ENCODE results near the gene RBMS1. TPM values are rescaled to one million over a fixed set of nuclear protein-coding genes. Genes with fewer than 3 reads are reported as not detected.

RBMS1 gene
- total and polyA plus RNA-seq, 7 donors: 8.4 to 43.2 (median 24.1) TPM

DNA sequence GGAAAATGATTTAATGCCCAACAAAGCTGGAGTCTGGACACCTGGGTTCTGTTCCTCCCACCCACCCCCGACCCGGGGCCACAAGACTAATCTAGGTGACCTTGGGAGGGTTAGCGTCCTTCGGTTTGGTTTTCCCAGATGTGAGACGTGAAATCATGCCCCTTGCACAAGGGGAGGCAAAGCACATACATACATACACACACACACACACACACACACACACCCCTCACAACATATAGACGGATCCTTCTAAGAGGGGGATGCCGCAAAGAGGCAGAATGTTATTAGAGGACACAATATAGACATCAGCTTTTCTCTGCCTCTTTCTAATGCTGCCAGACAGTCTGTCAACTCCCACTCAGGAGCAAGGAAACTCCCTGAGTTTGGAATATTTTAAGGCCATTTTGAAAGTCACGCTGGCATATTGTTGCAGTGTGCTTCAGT is 616 bp upstream of the RBMS1 start:
- TF ChIP-seq, protein P1, sequence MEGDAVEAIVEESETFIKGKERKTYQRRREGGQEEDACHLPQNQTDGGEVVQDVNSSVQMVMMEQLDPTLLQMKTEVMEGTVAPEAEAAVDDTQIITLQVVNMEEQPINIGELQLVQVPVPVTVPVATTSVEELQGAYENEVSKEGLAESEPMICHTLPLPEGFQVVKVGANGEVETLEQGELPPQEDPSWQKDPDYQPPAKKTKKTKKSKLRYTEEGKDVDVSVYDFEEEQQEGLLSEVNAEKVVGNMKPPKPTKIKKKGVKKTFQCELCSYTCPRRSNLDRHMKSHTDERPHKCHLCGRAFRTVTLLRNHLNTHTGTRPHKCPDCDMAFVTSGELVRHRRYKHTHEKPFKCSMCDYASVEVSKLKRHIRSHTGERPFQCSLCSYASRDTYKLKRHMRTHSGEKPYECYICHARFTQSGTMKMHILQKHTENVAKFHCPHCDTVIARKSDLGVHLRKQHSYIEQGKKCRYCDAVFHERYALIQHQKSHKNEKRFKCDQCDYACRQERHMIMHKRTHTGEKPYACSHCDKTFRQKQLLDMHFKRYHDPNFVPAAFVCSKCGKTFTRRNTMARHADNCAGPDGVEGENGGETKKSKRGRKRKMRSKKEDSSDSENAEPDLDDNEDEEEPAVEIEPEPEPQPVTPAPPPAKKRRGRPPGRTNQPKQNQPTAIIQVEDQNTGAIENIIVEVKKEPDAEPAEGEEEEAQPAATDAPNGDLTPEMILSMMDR (IDR thresholded peaks at IDR 0.05): no peak
- ATAC-seq: no peak
- DNase-seq: no peak
- WGBS, 3 donors: 23 to 28% (median 23%) methylated on average over 8 of the region's 8 CpGs
- no peaks in the 10 kb centered on the region for H3K36me3 ChIP-seq (ENCODE audit: insufficient read depth in 1 of 2, low read depth in 1 of 2)
- H3K4me3 ChIP-seq: peak overlapping the region; percentile 87
- peaks cover 14% of the 10 kb centered on the region for H3K4me1 ChIP-seq
- H3K27me3 ChIP-seq (ENCODE audit: insufficient read depth in 3 of 3, low read length in 2 of 3): no peaks in the 10 kb centered on the region
- intact Hi-C loops (cut with DNase I): loop anchor here in 1 of 2 donors (10.0 kb wide), 1 partner anchor 169 kb away; no protein-coding TSS in a partner anchor
- H3K27ac ChIP-seq: peak overlapping the region; percentile 94
- H3K9me3 ChIP-seq: no peaks in the 10 kb centered on the region

DNA sequence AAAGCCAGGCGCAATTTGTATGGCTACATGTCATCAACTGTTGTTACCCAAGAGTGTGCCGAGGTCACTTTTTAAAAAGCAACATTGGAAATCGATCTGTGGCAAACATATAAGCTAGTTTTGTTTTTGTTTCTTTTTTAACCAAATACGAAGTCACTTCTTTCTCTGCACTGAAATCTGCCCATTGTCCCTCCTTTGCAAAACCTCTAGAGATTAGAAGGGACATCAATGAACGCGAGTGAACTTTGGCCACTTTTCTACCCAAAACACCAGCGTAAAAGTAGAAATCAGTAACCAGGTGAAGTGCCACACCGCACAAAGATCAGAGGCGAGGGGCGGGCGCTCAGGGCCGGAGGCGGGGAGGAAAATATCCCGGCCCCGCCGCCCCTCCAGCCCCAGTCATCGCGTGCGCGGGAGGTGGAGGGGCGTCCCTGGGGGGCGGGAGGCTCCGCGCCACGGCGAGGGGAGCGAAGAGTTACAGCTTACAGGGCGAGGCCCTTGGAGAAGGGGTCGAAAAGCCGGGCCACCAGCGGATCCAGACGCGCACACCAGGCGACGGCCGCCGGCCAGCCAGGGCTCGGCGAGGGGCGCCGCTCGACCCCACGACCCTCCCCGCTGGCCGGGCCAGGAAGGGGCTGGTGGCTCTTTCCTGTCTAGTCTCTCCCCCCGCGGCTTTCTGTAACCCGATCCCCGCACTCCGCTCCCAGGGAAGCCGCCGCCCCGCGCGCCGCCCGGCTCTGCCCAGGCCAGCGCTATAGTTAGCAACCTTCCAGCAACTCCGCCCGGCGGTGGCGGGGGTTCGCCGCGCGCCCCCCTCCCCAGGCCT is 993 bp downstream of the RBMS1 start:
- no peaks in the 10 kb centered on the region for H3K9me3 ChIP-seq
- intact Hi-C loops (cut with DNase I): loop anchor here in 1 of 2 donors (10.0 kb wide), 1 partner anchor 168 kb away; no protein-coding TSS in a partner anchor
- 1% methylated on average over 42 to 66 of the region's 66 CpGs for whole genome bisulfite sequencing, 3 donors
- TF ChIP-seq, protein P1 (IDR thresholded peaks at IDR 0.05): no peak
- H3K4me3 ChIP-seq: peak overlapping the region; percentile 87
- H3K27me3 ChIP-seq (ENCODE audit: insufficient read depth in 3 of 3, low read length in 2 of 3): no peaks in the 10 kb centered on the region
- H3K4me1 ChIP-seq: peaks cover 16% of the 10 kb centered on the region
- peak overlapping the region; percentile 94 for H3K27ac ChIP-seq
- no peaks in the 10 kb centered on the region for H3K36me3 ChIP-seq (ENCODE audit: insufficient read depth in 1 of 2, low read depth in 1 of 2)
- DNase-seq: peak; percentile 74 to 86
- peak; percentile 92 to 96 (median 93) for ATAC-seq

DNA sequence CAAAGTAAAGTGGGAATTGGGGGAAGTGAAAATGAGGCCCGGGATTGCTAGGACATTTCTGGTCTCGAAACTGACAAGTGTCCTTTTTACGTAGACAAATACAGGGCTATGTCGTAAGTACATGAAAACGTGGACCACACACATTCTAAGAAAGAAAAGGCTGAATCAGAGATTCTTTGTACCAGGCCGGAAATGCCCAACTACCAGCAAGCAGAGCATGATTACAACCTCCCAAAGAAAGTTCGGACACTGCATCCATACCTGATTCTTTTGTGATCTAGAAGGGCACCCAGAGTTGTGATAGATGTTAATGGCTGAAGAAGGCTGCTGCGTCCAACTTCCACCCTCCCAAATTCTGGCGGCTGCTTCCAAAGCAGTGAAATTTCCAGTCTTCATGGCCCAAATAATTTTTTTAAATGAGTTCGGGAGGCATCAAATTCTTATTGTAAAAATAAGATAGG is 1.7 kb downstream of the RBMS1 start:
- ATAC-seq (peak in 1 of 4 donors; percentile 28), DNase-seq (no peak)
- peak overlapping the region; percentile 94 for H3K27ac ChIP-seq
- no peaks in the 10 kb centered on the region for H3K36me3 ChIP-seq (ENCODE audit: insufficient read depth in 1 of 2, low read depth in 1 of 2)
- TF ChIP-seq, protein P1 (IDR thresholded peaks at IDR 0.05): no peak
- WGBS, 3 donors: 8 to 17% (median 10%) methylated on average over 10 of the region's 10 CpGs
- no peaks in the 10 kb centered on the region for H3K27me3 ChIP-seq (ENCODE audit: insufficient read depth in 3 of 3, low read length in 2 of 3)
- H3K9me3 ChIP-seq: no peaks in the 10 kb centered on the region
- peaks cover 21% of the 10 kb centered on the region for H3K4me1 ChIP-seq
- intact Hi-C loops (cut with DNase I): loop anchor here in 1 of 2 donors (10.0 kb wide), 1 partner anchor 167 kb away; no protein-coding TSS in a partner anchor
- H3K4me3 ChIP-seq: peak overlapping the region; percentile 87

DNA sequence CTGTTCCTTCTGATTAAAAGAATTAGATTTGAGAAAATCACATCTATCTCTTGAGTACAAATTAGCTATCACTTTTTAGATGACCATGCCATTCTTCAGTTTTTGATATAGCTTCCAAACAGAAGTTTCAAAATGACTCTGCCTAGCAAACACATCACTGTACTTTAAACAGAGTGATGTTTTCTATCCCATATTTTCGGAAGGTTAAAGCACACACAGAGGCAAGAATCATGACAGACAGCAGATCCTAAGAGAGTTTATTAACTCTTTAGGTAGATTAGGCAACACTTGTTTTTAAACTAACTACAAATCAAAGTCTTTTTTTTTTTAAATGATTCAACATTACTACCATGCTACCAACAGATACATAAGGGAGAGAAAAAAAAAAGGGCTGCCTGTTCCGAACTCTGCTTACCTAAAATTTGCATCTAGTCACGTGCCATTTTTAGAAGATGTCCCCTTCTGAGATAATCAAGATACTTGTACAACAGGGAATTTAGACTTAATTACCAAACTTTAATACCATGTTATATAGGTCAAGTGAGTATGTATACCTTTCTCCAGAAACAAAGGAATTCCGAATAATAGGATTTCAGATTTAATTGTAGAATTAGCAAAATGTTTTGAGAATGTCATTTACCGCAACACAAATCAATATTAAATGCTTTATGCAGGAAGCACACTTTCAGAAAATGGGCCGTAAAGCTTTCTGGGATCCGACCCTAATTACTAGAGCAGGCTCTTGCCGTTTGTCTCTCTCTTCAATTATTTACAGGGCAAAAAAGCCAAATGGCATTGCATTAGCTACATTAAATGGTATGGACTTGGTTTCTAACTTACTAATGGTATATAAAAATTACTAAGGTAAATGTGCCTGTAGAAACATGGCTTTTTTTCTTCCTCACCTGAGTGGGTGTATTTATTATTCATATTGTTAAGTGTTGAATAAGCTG is 2.6 kb downstream of the RBMS1 start:
- H3K27ac ChIP-seq: peak overlapping the region; percentile 94
- TF ChIP-seq, protein P1 (IDR thresholded peaks at IDR 0.05): no peak
- H3K27me3 ChIP-seq (ENCODE audit: insufficient read depth in 3 of 3, low read length in 2 of 3): no peaks in the 10 kb centered on the region
- 34 to 64% (median 38%) methylated on average over 8 of the region's 8 CpGs for WGBS, 3 donors
- no peaks in the 10 kb centered on the region for H3K9me3 ChIP-seq
- ATAC-seq (no peak), DNase-seq (no peak)
- H3K36me3 ChIP-seq (ENCODE audit: insufficient read depth in 1 of 2, low read depth in 1 of 2): no peaks in the 10 kb centered on the region
- H3K4me1 ChIP-seq: peaks cover 29% of the 10 kb centered on the region
- intact Hi-C loops (cut with DNase I): loop anchor here in 1 of 2 donors (10.0 kb wide), 1 partner anchor 166 kb away; no protein-coding TSS in a partner anchor
- peak overlapping the region; percentile 87 for H3K4me3 ChIP-seq
